RWPE2 (cell line): ENCODE data around the gene FOXP2.

Source experiments
- ATAC-seq: fragments of 200-7000 bp; cut with Tn5 transposase; 3 replicates; pipeline ENCODE4 v1.9.1; 2021; ENCODE audit warnings: low read depth
- DNase-seq: peaks from one replicate; pipeline ENCODE4 v3.0.0-alpha.2; 2020; ENCODE audit warnings: low spot score
- H3K27ac ChIP-seq: fragments of 450-650 bp; 2 replicates; pipeline ENCODE4 v1.5.1; 2017; ENCODE audit warnings: mild to moderate bottlenecking; ENCODE audit not compliant: poor library complexity, severe bottlenecking
- H3K27me3 ChIP-seq: fragments of 250-450 bp; sonication (Bioruptor Pico); 2 replicates; pipeline ENCODE4 v1.5.1; 2021; ENCODE audit warnings: mild to moderate bottlenecking, moderate library complexity; ENCODE audit not compliant: insufficient read depth, poor library complexity, severe bottlenecking
- H3K36me3 ChIP-seq: fragments of 250-450 bp; sonication (Bioruptor Pico); 2 replicates; pipeline ENCODE4 v1.5.1; 2020; ENCODE audit warnings: low read depth, mild to moderate bottlenecking, moderate library complexity
- H3K4me1 ChIP-seq: fragments of 250-450 bp; sonication (Bioruptor Pico); 2 replicates; pipeline ENCODE4 v1.5.1; 2021; ENCODE audit warnings: mild to moderate bottlenecking, moderate library complexity; ENCODE audit not compliant: insufficient read depth, poor library complexity, severe bottlenecking
- H3K4me3 ChIP-seq: fragments of 250-450 bp; sonication (Bioruptor Pico); 2 replicates; pipeline ENCODE4 v1.5.1; 2021; ENCODE audit warnings: mild to moderate bottlenecking, moderate library complexity; ENCODE audit not compliant: severe bottlenecking
- H3K9me3 ChIP-seq: fragments of 250-450 bp; sonication (Bioruptor Pico); 2 replicates; pipeline ENCODE4 v1.5.1; 2021; ENCODE audit warnings: mild to moderate bottlenecking, moderate library complexity; ENCODE audit not compliant: severe bottlenecking
- CTCF ChIP-seq: fragments of 450-650 bp; IDR thresholded peaks from one replicate; pipeline ENCODE4 v1.5.1; 2017; ENCODE audit warnings: mild to moderate bottlenecking, moderate library complexity; ENCODE audit not compliant: poor library complexity, severe bottlenecking

FOXP2 gene

GRCh38 chr7:114650491-114650890, 235.9 kb downstream of the FOXP2 start:
- H3K4me1 ChIP-seq: no peaks in the 10 kb centered on the region
- TF ChIP-seq CTCF: no peak
- ATAC-seq: no peak
- H3K27ac ChIP-seq: no peak overlapping the region
- H3K27me3 ChIP-seq: peaks cover 2% of the 10 kb centered on the region
- H3K9me3 ChIP-seq: no peaks in the 10 kb centered on the region
- DNase-seq: no peak
- no peak overlapping the region for H3K4me3 ChIP-seq
- no peaks in the 10 kb centered on the region for H3K36me3 ChIP-seq

GRCh38 chr7:114652041-114652440, 237.4 kb downstream of the FOXP2 start:
- no peak overlapping the region for H3K27ac ChIP-seq
- H3K27me3 ChIP-seq: peaks cover 2% of the 10 kb centered on the region
- TF ChIP-seq CTCF: no peak
- no peaks in the 10 kb centered on the region for H3K36me3 ChIP-seq
- no peaks in the 10 kb centered on the region for H3K9me3 ChIP-seq
- ATAC-seq (no peak), DNase-seq (no peak)
- no peaks in the 10 kb centered on the region for H3K4me1 ChIP-seq
- no peak overlapping the region for H3K4me3 ChIP-seq

GRCh38 chr7:114653364-114654088, 238.9 kb downstream of the FOXP2 start:
- Histone ChIP-seq H3K27me3 (peaks cover 2% of the 10 kb centered on the region), H3K4me1 (no peaks in the 10 kb centered on the region), H3K36me3 (no peaks in the 10 kb centered on the region), H3K9me3 (no peaks in the 10 kb centered on the region), H3K27ac (no peak overlapping the region), H3K4me3 (no peak overlapping the region)
- ATAC-seq: no peak
- TF ChIP-seq CTCF: no peak
- no peak for DNase-seq

- Histone ChIP-seq H3K27me3 (no peaks in the 10 kb centered on the region), H3K27ac (no peak overlapping the region), H3K4me3 (no peak overlapping the region), H3K36me3 (no peaks in the 10 kb centered on the region), H3K4me1 (no peaks in the 10 kb centered on the region), H3K9me3 (no peaks in the 10 kb centered on the region)
- ATAC-seq (no peak), DNase-seq (no peak)
- no peak for TF ChIP-seq CTCF
These were observed 241.9 kb downstream of the FOXP2 start for GRCh38 chr7:114656466-114656865.

- DNase-seq (no peak), ATAC-seq (no peak)
- no peak overlapping the region for H3K27ac ChIP-seq
- no peak for TF ChIP-seq CTCF
- no peaks in the 10 kb centered on the region for H3K4me1 ChIP-seq
- H3K27me3 ChIP-seq: no peaks in the 10 kb centered on the region
- H3K36me3 ChIP-seq: no peaks in the 10 kb centered on the region
- H3K4me3 ChIP-seq: no peak overlapping the region
- H3K9me3 ChIP-seq: no peaks in the 10 kb centered on the region
These were observed 242.7 kb downstream of the FOXP2 start for GRCh38 chr7:114657279-114657678.
